Measurements from ENCODE around the gene UQCRC1.
"Not testable (repeated sequence)": the region's sequence is repeated elsewhere in the genome, so short reads cannot be mapped to it uniquely, and the experiment has no call there.

UQCRC1 gene

GRCh38 chr3:48555949-48556795 lies 53.3 kb downstream of the UQCRC1 start:
- in situ Hi-C loops (cut with MboI; ENCODE audit: low sequenced_read_pairs), result no loop called here
- no peaks in the 10 kb centered on the region for H3K9me3 ChIP-seq
- DNase-seq (ENCODE audit: low spot score in 2 of 2), result no peak
- H3K36me3 ChIP-seq (replicated peaks), result no peaks in the 10 kb centered on the region
- peak overlapping the region; percentile 52 for H3K4me3 ChIP-seq
- H3K27me3 ChIP-seq (ENCODE audit: low read depth), result no peaks in the 10 kb centered on the region
- peaks cover 8% of the 10 kb centered on the region for H3K4me1 ChIP-seq

DNA sequence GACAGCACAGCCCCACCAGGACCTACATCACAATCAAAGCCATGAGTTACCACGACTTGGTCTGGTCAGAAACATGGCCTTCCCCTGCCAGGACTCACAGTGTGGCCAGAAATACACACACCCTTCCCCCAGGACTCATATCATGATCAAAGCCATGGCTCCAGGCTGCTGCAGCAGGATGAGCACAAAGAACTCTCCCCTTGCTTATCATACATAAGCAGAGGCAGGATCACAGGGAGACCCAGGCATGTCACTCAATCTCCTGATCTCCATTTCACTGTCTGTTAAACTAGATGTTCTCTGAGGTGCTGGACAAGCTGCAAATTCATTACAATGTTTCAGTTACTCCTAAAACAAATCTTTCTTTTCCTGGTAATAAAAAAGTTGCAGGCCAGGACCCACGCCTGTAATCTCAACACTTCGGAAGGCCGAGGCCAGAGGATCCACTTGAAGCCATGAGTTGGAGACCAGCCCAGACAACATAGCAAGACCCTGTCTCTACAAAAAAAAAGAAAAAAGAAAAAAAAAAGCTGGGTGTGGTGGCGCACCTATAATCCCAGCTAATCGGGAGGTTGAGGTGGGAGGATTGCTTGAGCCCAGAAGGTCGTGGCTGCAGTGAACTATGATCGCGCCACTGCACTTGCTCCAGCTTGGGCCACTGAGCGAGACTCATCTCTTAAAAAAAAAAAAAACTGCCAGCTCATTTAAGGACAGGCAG lies 54.1 kb downstream of the UQCRC1 start:
- Histone ChIP-seq H3K27me3 (ENCODE audit: low read depth) (no peaks in the 10 kb centered on the region), H3K36me3 (replicated peaks) (no peaks in the 10 kb centered on the region), H3K4me1 (peaks cover 8% of the 10 kb centered on the region), H3K9me3 (no peaks in the 10 kb centered on the region), H3K4me3 (no peak overlapping the region)
- no peak for DNase-seq (ENCODE audit: low spot score in 2 of 2)
- in situ Hi-C loops (cut with MboI; ENCODE audit: low sequenced_read_pairs), result no loop called here

DNA sequence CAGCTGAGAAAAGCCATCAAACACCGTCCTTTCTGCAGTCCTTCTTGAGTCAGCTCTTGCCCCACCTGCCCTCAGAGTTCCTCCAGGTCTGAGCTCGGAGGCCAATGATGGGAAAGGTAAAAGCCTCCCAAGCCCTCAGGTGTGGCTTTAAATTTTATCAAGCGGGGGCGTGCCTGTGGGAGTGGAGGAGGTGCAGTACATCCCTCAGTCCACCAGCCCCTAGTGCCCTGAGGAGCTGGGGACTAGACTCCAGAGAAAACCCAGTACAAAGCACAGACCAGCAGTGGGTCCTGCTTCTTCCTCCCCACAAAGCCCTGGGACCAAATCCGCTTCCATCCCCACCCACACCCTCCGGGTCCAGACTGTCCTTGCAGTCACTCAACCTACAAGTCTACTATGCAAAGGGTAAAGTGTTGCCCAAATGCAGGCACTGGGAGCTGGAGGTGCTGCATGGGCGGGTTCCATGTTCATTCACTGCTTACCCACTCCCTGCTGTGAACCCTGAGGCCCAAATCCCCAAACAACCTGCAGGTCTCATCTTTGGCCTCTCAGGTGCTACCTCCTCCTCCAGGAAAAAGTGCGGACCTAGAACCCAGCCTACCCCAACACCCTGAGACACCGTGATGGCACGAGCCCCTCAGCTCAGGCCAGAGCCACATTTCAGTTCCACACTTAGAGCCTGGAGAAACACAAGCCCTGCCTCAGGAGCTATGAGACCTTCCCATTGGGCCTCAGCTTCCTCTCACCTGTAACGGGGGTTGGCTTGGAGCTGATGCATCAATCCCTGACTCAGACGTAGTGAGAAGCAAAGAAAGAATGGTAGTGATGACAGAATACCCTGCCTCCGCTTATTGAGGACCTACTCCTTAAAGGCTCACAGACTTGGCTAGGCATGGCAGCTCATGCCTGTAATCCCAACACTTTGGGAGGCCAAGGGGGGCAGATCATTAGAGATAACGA lies 55.3 kb downstream of the UQCRC1 start:
- Histone ChIP-seq H3K4me1 (peaks cover 8% of the 10 kb centered on the region), H3K9me3 (no peaks in the 10 kb centered on the region), H3K36me3 (replicated peaks) (no peaks in the 10 kb centered on the region), H3K27me3 (ENCODE audit: low read depth) (no peaks in the 10 kb centered on the region), H3K4me3 (no peak overlapping the region)
- no peak for DNase-seq (ENCODE audit: low spot score in 2 of 2)
- in situ Hi-C loops (cut with MboI; ENCODE audit: low sequenced_read_pairs), result no loop called here

DNA sequence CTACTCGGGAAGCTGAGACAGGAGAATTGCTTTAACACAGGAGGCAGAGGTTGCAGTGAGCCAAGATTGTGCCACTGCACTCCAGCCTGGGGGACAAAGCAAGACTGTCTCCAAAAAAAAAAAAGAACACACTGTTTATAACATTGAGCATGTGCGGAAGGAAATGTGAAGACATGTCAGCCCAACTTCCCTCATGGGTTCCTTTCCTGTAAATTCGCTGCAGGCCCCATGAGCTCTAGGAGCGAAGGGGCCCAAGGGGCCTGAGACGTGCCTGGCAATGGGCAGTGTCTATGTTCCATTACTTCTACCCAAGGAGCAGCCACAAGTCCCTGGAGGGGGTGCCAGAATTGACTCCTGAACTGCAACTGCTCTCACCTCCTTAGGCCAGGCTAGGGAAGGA lies 56.1 kb downstream of the UQCRC1 start:
- no peak overlapping the region for H3K4me3 ChIP-seq

GRCh38 chr3:48552111-48552951 lies 57.1 kb downstream of the UQCRC1 start:
- in situ Hi-C loops (cut with MboI; ENCODE audit: low sequenced_read_pairs), result no loop called here
- Histone ChIP-seq H3K4me1 (peaks cover 1% of the 10 kb centered on the region), H3K27me3 (ENCODE audit: low read depth) (no peaks in the 10 kb centered on the region), H3K9me3 (no peaks in the 10 kb centered on the region), H3K4me3 (no peak overlapping the region), H3K36me3 (replicated peaks) (no peaks in the 10 kb centered on the region)
- DNase-seq (ENCODE audit: low spot score in 2 of 2), result no peak

More for the DNA sequence above, 56.1 kb downstream of the UQCRC1 start:
- Histone ChIP-seq H3K9me3 (no peaks in the 10 kb centered on the region), H3K27me3 (ENCODE audit: low read depth) (no peaks in the 10 kb centered on the region), H3K4me1 (peaks cover 8% of the 10 kb centered on the region), H3K36me3 (replicated peaks) (no peaks in the 10 kb centered on the region)
- no peak for DNase-seq (ENCODE audit: low spot score in 2 of 2)
- in situ Hi-C loops (cut with MboI; ENCODE audit: low sequenced_read_pairs), result no loop called here

- H3K36me3 ChIP-seq (replicated peaks); DNase-seq (ENCODE audit: low spot score in 2 of 2); H3K9me3 ChIP-seq; H3K27me3 ChIP-seq (ENCODE audit: low read depth); in situ Hi-C loops (cut with MboI; ENCODE audit: low sequenced_read_pairs); H3K4me1 ChIP-seq; H3K4me3 ChIP-seq: not testable (repeated sequence)
These were observed 57.8 kb downstream of the UQCRC1 start for GRCh38 chr3:48551651-48552050.

All from HAP-1 (cell line).